Measurements from ENCODE around the gene NWD2.

Gene NWD2

DNA sequence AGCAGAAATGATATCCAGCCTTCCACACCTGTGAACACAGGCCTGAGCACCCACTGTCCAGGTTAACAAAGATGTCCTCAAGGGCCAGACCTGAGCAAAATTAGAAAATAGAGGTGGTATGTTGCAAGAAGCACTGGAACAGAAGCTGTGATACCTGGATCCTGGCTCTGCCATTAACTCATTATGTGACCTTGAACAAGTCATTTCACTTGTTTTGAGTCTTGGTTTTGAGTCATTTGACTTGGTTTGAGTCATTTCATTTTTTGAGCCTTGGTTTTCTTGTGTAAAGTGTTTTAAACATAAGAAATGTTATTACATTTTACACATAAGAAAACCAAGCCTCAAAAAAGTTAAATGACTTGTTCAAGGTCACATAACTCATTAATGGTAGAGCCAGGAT, 2.9 kb upstream of the NWD2 start:
- no peak overlapping the region for H3K18ac ChIP-seq (ENCODE audit: low read depth in 1 of 2, low read length in 2 of 2)
- no peak overlapping the region for H4K8ac ChIP-seq (ENCODE audit: low read length)
- H2BK5ac ChIP-seq (ENCODE audit: low read depth, low read length, poor library complexity, severe bottlenecking): no peak overlapping the region
- H3K9me3 ChIP-seq (ENCODE audit: control insufficient read depth, low read length): no peaks in the 10 kb centered on the region
- no peak overlapping the region for H2AK5ac ChIP-seq (ENCODE audit: low read length, severe bottlenecking)
- H3K4me1 ChIP-seq (ENCODE audit: control insufficient read depth, insufficient read depth, low read depth, low read length): peaks cover 12% of the 10 kb centered on the region
- H2BK120ac ChIP-seq (ENCODE audit: low read depth, low read length): no peak overlapping the region
- no peak overlapping the region for H3K4me2 ChIP-seq (ENCODE audit: low read length, poor library complexity, severe bottlenecking)
- H3K9ac ChIP-seq (ENCODE audit: low read length): no peak overlapping the region
- H3K27me3 ChIP-seq (ENCODE audit: control insufficient read depth in 1 of 2, insufficient read depth in 1 of 2, low read length in 2 of 2): peaks cover 30 to 39% of the 10 kb centered on the region in 2 experiments
- no peak for DNase-seq
- no peak overlapping the region for H3K27ac ChIP-seq (ENCODE audit: low read length, poor library complexity, severe bottlenecking)
- no peak overlapping the region for H2AFZ ChIP-seq (ENCODE audit: low read depth, low read length)
- H3K4ac ChIP-seq (ENCODE audit: low read depth in 1 of 2, low read length in 2 of 2): no peak overlapping the region
- no peak overlapping the region for H2BK12ac ChIP-seq (ENCODE audit: low read length in 2 of 2)
- H3K14ac ChIP-seq (ENCODE audit: low read length in 2 of 2): no peak overlapping the region
- H4K91ac ChIP-seq (ENCODE audit: low read length): no peak overlapping the region
- no peak overlapping the region for H2BK15ac ChIP-seq (ENCODE audit: low read depth, poor library complexity, severe bottlenecking)
- H3K4me3 ChIP-seq (ENCODE audit: insufficient read depth in 1 of 2, low read depth in 1 of 2, low read length in 2 of 2): no peak overlapping the region
- no peak overlapping the region for H3K23ac ChIP-seq (ENCODE audit: low read length in 2 of 2)
- no peaks in the 10 kb centered on the region for H3K36me3 ChIP-seq (ENCODE audit: control insufficient read depth in 1 of 2, insufficient read depth in 2 of 2, low read depth in 1 of 2, low read length in 2 of 2)
- H3K79me1 ChIP-seq (replicated peaks; ENCODE audit: low read length, poor library complexity, severe bottlenecking): no peaks in the 10 kb centered on the region

DNA sequence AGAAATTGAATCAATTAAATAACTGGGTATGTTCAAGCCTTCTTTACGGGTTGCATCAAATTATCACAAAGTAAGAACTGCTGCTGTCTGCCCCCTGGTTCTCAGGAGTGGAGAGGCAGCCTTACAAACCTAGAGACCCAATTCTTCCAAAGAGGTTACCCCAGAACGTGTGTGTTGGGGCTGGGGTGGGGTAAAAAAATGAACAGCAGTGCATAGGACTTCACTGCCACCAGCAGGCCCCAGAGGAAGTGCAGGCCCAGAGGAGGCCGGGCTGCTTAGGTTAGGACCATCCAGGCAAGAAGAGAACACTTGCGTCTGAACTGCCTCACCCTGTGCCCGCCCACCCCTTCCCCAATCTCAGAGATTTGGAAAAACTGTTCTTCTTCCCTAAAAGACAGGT, 1.5 kb upstream of the NWD2 start:
- Histone ChIP-seq H3K27me3 (ENCODE audit: control insufficient read depth in 1 of 2, insufficient read depth in 1 of 2, low read length in 2 of 2) (peaks cover 30 to 43% of the 10 kb centered on the region in 2 experiments), H3K36me3 (ENCODE audit: control insufficient read depth in 1 of 2, insufficient read depth in 2 of 2, low read depth in 1 of 2, low read length in 2 of 2) (no peaks in the 10 kb centered on the region), H2BK15ac (ENCODE audit: low read depth, poor library complexity, severe bottlenecking) (no peak overlapping the region), H3K4me2 (ENCODE audit: low read length, poor library complexity, severe bottlenecking) (no peak overlapping the region), H3K4ac (ENCODE audit: low read depth in 1 of 2, low read length in 2 of 2) (no peak overlapping the region), H3K4me1 (ENCODE audit: control insufficient read depth, insufficient read depth, low read depth, low read length) (peaks cover 12% of the 10 kb centered on the region), H2BK120ac (ENCODE audit: low read depth, low read length) (no peak overlapping the region), H3K18ac (ENCODE audit: low read depth in 1 of 2, low read length in 2 of 2) (no peak overlapping the region), H3K9ac (ENCODE audit: low read length) (no peak overlapping the region), H2BK12ac (ENCODE audit: low read length in 2 of 2) (no peak overlapping the region), H3K4me3 (ENCODE audit: insufficient read depth in 1 of 2, low read depth in 1 of 2, low read length in 2 of 2) (no peak overlapping the region), H2AFZ (ENCODE audit: low read depth, low read length) (no peak overlapping the region), H4K8ac (ENCODE audit: low read length) (no peak overlapping the region), H3K79me1 (replicated peaks; ENCODE audit: low read length, poor library complexity, severe bottlenecking) (no peaks in the 10 kb centered on the region), H2BK5ac (ENCODE audit: low read depth, low read length, poor library complexity, severe bottlenecking) (no peak overlapping the region), H3K27ac (ENCODE audit: low read length, poor library complexity, severe bottlenecking) (no peak overlapping the region), H4K91ac (ENCODE audit: low read length) (no peak overlapping the region), H3K23ac (ENCODE audit: low read length in 2 of 2) (no peak overlapping the region), H2AK5ac (ENCODE audit: low read length, severe bottlenecking) (no peak overlapping the region), H3K14ac (ENCODE audit: low read length in 2 of 2) (no peak overlapping the region), H3K9me3 (ENCODE audit: control insufficient read depth, low read length) (no peaks in the 10 kb centered on the region)
- WGBS: 73% methylated on average over 4 of the region's 5 CpGs
- no peak for DNase-seq

- Histone ChIP-seq H3K4me3 (ENCODE audit: insufficient read depth in 1 of 2, low read depth in 1 of 2, low read length in 2 of 2) (no peak overlapping the region), H3K14ac (ENCODE audit: low read length in 2 of 2) (no peak overlapping the region), H4K8ac (ENCODE audit: low read length) (no peak overlapping the region), H2AK5ac (ENCODE audit: low read length, severe bottlenecking) (no peak overlapping the region), H3K27me3 (ENCODE audit: control insufficient read depth in 1 of 2, insufficient read depth in 1 of 2, low read length in 2 of 2) (peaks cover 30 to 45% of the 10 kb centered on the region in 2 experiments), H3K9me3 (ENCODE audit: control insufficient read depth, low read length) (no peaks in the 10 kb centered on the region), H4K91ac (ENCODE audit: low read length) (no peak overlapping the region), H2AFZ (ENCODE audit: low read depth, low read length) (no peak overlapping the region), H2BK120ac (ENCODE audit: low read depth, low read length) (no peak overlapping the region), H3K9ac (ENCODE audit: low read length) (no peak overlapping the region), H3K4me2 (ENCODE audit: low read length, poor library complexity, severe bottlenecking) (no peak overlapping the region), H3K79me1 (replicated peaks; ENCODE audit: low read length, poor library complexity, severe bottlenecking) (no peaks in the 10 kb centered on the region), H3K4ac (ENCODE audit: low read depth in 1 of 2, low read length in 2 of 2) (no peak overlapping the region), H3K27ac (ENCODE audit: low read length, poor library complexity, severe bottlenecking) (no peak overlapping the region), H3K18ac (ENCODE audit: low read depth in 1 of 2, low read length in 2 of 2) (no peak overlapping the region), H3K36me3 (ENCODE audit: control insufficient read depth in 1 of 2, insufficient read depth in 2 of 2, low read depth in 1 of 2, low read length in 2 of 2) (no peaks in the 10 kb centered on the region), H3K4me1 (ENCODE audit: control insufficient read depth, insufficient read depth, low read depth, low read length) (peaks cover 12% of the 10 kb centered on the region), H2BK5ac (ENCODE audit: low read depth, low read length, poor library complexity, severe bottlenecking) (no peak overlapping the region), H3K23ac (ENCODE audit: low read length in 2 of 2) (no peak overlapping the region), H2BK15ac (ENCODE audit: low read depth, poor library complexity, severe bottlenecking) (no peak overlapping the region), H2BK12ac (ENCODE audit: low read length in 2 of 2) (no peak overlapping the region)
- 3% methylated on average over 70 of the region's 70 CpGs for WGBS
- DNase-seq: peak; percentile 3
These were observed 591 bp upstream of the NWD2 start for GRCh38 chr4:37243722-37244582.

DNA sequence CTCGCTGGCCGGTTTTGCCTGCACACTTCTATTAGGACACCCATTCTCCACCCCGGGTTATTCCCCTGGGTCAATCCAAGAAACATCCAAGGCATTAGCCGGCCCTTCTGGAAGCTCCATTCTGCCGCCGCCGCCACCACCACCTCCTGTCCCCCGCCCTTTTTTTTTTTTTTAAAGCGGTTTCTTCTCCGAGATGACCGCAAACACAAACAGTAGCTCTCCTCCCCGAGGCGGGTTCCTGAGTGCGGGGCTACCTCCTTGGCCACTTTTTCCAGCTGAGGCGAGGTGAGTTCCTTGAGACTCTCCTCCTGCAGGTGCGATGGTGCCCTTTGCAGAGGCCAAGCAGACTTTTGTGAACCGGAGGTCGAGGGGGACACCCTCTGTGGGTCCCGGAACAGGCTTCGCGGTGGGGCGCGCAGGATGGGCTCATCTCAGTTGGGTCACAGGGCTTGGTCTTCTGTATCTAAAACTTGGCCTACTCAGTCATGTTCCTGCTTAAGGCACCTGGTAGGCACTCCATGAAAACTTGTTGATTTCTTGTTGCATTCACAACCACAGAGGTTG, 930 bp downstream of the NWD2 start:
- no peak for DNase-seq
- no peaks in the 10 kb centered on the region for H3K36me3 ChIP-seq (ENCODE audit: control insufficient read depth in 1 of 2, insufficient read depth in 2 of 2, low read depth in 1 of 2, low read length in 2 of 2)
- peaks cover 12% of the 10 kb centered on the region for H3K4me1 ChIP-seq (ENCODE audit: control insufficient read depth, insufficient read depth, low read depth, low read length)
- H3K27ac ChIP-seq (ENCODE audit: low read length, poor library complexity, severe bottlenecking): no peak overlapping the region
- no peak overlapping the region for H2BK120ac ChIP-seq (ENCODE audit: low read depth, low read length)
- peaks cover 30 to 45% of the 10 kb centered on the region in 2 experiments for H3K27me3 ChIP-seq (ENCODE audit: control insufficient read depth in 1 of 2, insufficient read depth in 1 of 2, low read length in 2 of 2)
- no peak overlapping the region for H2AFZ ChIP-seq (ENCODE audit: low read depth, low read length)
- H3K4ac ChIP-seq (ENCODE audit: low read depth in 1 of 2, low read length in 2 of 2): no peak overlapping the region
- H2BK15ac ChIP-seq (ENCODE audit: low read depth, poor library complexity, severe bottlenecking): no peak overlapping the region
- no peak overlapping the region for H3K18ac ChIP-seq (ENCODE audit: low read depth in 1 of 2, low read length in 2 of 2)
- H3K9me3 ChIP-seq (ENCODE audit: control insufficient read depth, low read length): no peaks in the 10 kb centered on the region
- H4K8ac ChIP-seq (ENCODE audit: low read length): no peak overlapping the region
- 6% methylated on average over 23 of the region's 23 CpGs for WGBS
- no peak overlapping the region for H3K23ac ChIP-seq (ENCODE audit: low read length in 2 of 2)
- no peak overlapping the region for H3K4me2 ChIP-seq (ENCODE audit: low read length, poor library complexity, severe bottlenecking)
- H3K4me3 ChIP-seq (ENCODE audit: insufficient read depth in 1 of 2, low read depth in 1 of 2, low read length in 2 of 2): no peak overlapping the region
- no peak overlapping the region for H2AK5ac ChIP-seq (ENCODE audit: low read length, severe bottlenecking)
- no peaks in the 10 kb centered on the region for H3K79me1 ChIP-seq (replicated peaks; ENCODE audit: low read length, poor library complexity, severe bottlenecking)
- no peak overlapping the region for H2BK12ac ChIP-seq (ENCODE audit: low read length in 2 of 2)
- no peak overlapping the region for H3K14ac ChIP-seq (ENCODE audit: low read length in 2 of 2)
- no peak overlapping the region for H2BK5ac ChIP-seq (ENCODE audit: low read depth, low read length, poor library complexity, severe bottlenecking)
- H3K9ac ChIP-seq (ENCODE audit: low read length): no peak overlapping the region
- no peak overlapping the region for H4K91ac ChIP-seq (ENCODE audit: low read length)

Measured in mesenchymal stem cell (in vitro differentiated cells and primary cell).